ENCODE results near the gene PEX19. TPM values are rescaled to one million over a fixed set of nuclear protein-coding genes. Genes with fewer than 3 reads are reported as not detected.
A peak's percentile ranks its signal among the peaks of the same experiment; 100 is the strongest.

The PEX19 gene, protein sequence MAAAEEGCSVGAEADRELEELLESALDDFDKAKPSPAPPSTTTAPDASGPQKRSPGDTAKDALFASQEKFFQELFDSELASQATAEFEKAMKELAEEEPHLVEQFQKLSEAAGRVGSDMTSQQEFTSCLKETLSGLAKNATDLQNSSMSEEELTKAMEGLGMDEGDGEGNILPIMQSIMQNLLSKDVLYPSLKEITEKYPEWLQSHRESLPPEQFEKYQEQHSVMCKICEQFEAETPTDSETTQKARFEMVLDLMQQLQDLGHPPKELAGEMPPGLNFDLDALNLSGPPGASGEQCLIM
- total RNA-seq (ENCODE audit: low replicate concordance) = 50.4 and 66.9 TPM in 2 replicates
- long read RNA-seq, transcript PEX19-201 (8 exons, 3,661 nt) = major isoform, 112 of 132 reads
- long read RNA-seq, transcript PEX19-205 (7 exons, 3,504 nt) = minor isoform, 14 of 132 reads
- long read RNA-seq, partial matches to known transcripts = 0 of 132 reads
- long read RNA-seq, other reads (novel, unspliced or antisense) = 5 of 132 reads

DNA sequence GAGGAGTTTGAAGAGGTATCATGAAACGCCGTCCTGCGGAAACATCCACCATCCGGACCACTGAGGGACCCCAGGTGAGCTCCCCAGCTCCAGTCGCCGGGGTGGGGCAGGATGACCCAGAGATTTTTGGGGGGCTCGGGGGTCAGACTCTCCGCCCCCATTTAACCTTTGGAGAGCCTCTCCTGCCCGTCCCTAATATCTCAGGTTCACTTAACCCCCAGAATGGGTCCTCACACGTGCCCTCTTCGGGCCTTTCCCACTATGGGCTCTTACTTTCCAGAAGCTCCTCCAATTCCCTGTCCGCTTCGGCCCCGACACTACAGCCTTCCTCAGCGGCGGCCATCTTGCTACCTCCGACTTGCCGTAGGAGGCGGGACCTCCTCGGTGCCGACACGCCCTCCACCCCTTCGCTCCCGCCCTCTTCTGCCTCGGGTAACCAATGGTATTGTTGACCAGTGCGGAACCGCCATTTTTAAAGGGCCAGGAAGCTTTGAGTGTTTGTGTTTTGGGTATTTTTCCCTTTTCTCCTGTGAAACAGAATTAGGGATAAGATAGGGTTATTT is at the start of gene PEX19:
PEX19 (minus strand) TSS at position 352 of the 563 bp plus-strand sequence; CDS start at position 343, 9 bp downstream.
- DNase-seq (ENCODE audit: extremely low spot score, unreplicated experiment) = peak; percentile 94
- Mint-ChIP-seq H3K4me1 (ENCODE audit: unreplicated experiment) (peaks cover 27% of the 10 kb centered on the region), H3K4me3 (peak within 1 kb of the TSS; percentile 100), H3K27ac (peak within 1 kb of the TSS; percentile 96), H3K9me3 (no peaks in the 10 kb centered on the region), H3K27me3 (no peaks in the 10 kb centered on the region), H3K36me3 (peaks cover 13% of the 10 kb centered on the region)
- TF ChIP-seq, protein P1, sequence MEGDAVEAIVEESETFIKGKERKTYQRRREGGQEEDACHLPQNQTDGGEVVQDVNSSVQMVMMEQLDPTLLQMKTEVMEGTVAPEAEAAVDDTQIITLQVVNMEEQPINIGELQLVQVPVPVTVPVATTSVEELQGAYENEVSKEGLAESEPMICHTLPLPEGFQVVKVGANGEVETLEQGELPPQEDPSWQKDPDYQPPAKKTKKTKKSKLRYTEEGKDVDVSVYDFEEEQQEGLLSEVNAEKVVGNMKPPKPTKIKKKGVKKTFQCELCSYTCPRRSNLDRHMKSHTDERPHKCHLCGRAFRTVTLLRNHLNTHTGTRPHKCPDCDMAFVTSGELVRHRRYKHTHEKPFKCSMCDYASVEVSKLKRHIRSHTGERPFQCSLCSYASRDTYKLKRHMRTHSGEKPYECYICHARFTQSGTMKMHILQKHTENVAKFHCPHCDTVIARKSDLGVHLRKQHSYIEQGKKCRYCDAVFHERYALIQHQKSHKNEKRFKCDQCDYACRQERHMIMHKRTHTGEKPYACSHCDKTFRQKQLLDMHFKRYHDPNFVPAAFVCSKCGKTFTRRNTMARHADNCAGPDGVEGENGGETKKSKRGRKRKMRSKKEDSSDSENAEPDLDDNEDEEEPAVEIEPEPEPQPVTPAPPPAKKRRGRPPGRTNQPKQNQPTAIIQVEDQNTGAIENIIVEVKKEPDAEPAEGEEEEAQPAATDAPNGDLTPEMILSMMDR (conservative IDR thresholded peaks at IDR 0.05) = no peak

DNA sequence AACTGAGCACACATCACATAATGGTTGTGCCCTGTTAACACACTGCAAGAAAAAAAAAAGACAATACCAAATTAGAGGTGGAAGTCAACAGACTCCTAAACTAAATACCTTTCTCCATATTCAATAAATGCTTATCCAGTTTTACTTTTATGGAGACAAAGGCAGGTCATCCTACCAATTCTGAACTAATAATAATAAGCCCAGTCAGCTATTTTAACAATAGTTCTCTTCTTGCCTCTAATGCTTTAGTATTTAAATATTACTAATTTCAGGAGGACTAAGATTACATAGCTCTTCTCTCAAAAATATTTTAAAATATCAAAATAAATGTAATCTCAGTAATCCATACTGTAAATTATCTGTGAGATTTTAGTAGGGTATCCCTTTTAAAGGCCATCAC is 47.6 kb upstream of the PEX19 start:
- H3K36me3 Mint-ChIP-seq = peaks cover 13% of the 10 kb centered on the region
- TF ChIP-seq, protein P1 (conservative IDR thresholded peaks at IDR 0.05) = no peak

DNA sequence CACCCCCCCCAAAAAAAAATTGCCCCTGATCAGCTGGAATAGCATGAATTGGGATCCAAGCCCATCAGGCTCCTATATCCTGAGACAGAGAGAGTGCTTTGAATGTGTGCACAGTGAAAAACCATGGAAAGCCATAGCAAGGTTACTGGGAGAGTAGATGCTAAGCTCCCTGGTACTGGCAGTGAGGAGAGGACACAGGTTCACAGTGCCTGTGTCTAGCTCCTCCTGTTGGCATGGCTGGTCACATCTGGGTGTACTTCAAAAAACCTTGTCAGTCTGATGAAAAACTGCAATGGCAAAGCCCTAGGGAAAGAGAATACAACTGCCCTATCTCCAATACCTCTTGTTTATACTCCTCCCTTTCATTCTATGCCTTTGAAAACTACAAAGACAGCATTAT is 45.2 kb upstream of the PEX19 start:
- no peak for DNase-seq (ENCODE audit: extremely low spot score, unreplicated experiment)
- Mint-ChIP-seq H3K27ac (no peak overlapping the region), H3K27me3 (no peaks in the 10 kb centered on the region), H3K9me3 (no peaks in the 10 kb centered on the region), H3K4me1 (ENCODE audit: unreplicated experiment) (no peaks in the 10 kb centered on the region), H3K36me3 (peaks cover 19% of the 10 kb centered on the region), H3K4me3 (no peak overlapping the region)
- TF ChIP-seq, protein P1 (conservative IDR thresholded peaks at IDR 0.05) = no peak

More for the DNA sequence above, 47.6 kb upstream of the PEX19 start:
- DNase-seq (ENCODE audit: extremely low spot score, unreplicated experiment) = no peak
- H3K27me3 Mint-ChIP-seq = no peaks in the 10 kb centered on the region
- no peaks in the 10 kb centered on the region for H3K4me1 Mint-ChIP-seq (ENCODE audit: unreplicated experiment)
- no peak overlapping the region for H3K27ac Mint-ChIP-seq
- no peaks in the 10 kb centered on the region for H3K9me3 Mint-ChIP-seq
- no peak overlapping the region for H3K4me3 Mint-ChIP-seq

DNA sequence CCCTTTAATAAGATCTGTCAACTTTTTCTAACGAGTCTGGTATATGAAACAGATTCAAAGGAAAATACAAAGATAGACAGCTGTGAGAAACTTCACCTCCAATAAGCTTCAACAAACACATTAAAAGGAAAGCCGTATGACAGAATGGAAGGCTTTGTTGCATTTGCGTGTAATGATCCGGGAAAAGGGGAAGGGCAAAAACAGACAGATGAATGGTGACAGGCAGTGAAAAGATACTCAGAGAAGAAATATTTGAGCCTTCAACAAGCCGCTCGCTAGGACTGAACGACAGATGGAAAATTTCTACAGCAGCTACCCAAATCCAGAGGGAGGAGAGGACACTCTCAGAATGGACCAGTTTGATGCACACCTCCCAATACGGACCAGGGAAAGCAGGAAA is 43.3 kb upstream of the PEX19 start:
- Mint-ChIP-seq H3K27me3 (no peaks in the 10 kb centered on the region), H3K36me3 (peaks cover 17% of the 10 kb centered on the region), H3K4me3 (no peak overlapping the region), H3K9me3 (no peaks in the 10 kb centered on the region), H3K4me1 (ENCODE audit: unreplicated experiment) (no peaks in the 10 kb centered on the region), H3K27ac (no peak overlapping the region)
- TF ChIP-seq, protein P1 (conservative IDR thresholded peaks at IDR 0.05) = no peak
- DNase-seq (ENCODE audit: extremely low spot score, unreplicated experiment) = no peak

DNA sequence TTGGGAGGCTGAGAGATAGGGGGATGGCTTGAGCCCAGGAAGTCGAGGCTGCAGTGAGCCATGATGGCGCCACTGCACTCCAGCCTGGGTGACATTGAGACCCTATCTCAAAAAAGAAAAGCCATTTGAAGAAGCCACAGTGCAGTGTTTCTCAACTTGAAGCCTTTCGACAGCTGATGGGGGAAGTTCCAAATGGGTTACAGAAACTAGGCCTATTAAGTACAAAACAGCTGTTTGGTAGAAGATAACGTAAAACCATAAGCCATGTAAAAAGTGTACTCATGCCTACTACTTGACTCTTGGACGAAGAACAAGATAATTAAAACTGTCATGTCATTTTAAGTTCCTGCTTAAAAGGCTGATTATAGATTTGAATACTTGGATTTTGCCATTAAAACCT is 41.5 kb upstream of the PEX19 start:
- H3K27ac Mint-ChIP-seq = no peak overlapping the region
- H3K4me3 Mint-ChIP-seq = no peak overlapping the region
- no peaks in the 10 kb centered on the region for H3K4me1 Mint-ChIP-seq (ENCODE audit: unreplicated experiment)
- TF ChIP-seq, protein P1 (conservative IDR thresholded peaks at IDR 0.05) = no peak
- H3K36me3 Mint-ChIP-seq = peaks cover 30% of the 10 kb centered on the region
- DNase-seq (ENCODE audit: extremely low spot score, unreplicated experiment) = no peak
- H3K9me3 Mint-ChIP-seq = no peaks in the 10 kb centered on the region
- no peaks in the 10 kb centered on the region for H3K27me3 Mint-ChIP-seq
